Sigmoid colon (tissue), 7 donors: Measurements from ENCODE around the gene KCTD19. TPM values are rescaled to one million over a fixed set of nuclear protein-coding genes. Genes with fewer than 3 reads are reported as not detected.
A peak's percentile ranks its signal among the peaks of the same experiment; 100 is the strongest.

Experiments used
- DNase-seq: peaks from one replicate; pipeline ENCODE4 v3.0.0-alpha.2; 2019
- H3K27ac ChIP-seq, 4 donors: fragments of 200-600 bp; sonication (generic); one replicate each; pipeline ENCODE4 v1.5.1; 2016 to 2019; ENCODE audit warnings: mild to moderate bottlenecking in 1 of 4
- H3K27me3 ChIP-seq, 3 donors: fragments of 200-600 bp; sonication (generic); one replicate each; pipeline ENCODE4 v1.5.1; 2019; ENCODE audit warnings: mild to moderate bottlenecking in 1 of 3
- H3K36me3 ChIP-seq, 4 donors: fragments of 200-600 bp; sonication (generic); one replicate each; pipeline ENCODE4 v1.5.1; 2016 to 2019
- H3K4me1 ChIP-seq, 4 donors: fragments of 200-600 bp; sonication (generic); one replicate each; pipeline ENCODE4 v1.5.1; 2017 to 2019
- H3K4me3 ChIP-seq, 4 donors: fragments of 200-600 bp; sonication (generic); one replicate each; pipeline ENCODE4 v1.5.1; 2017 to 2019; ENCODE audit warnings: mild to moderate bottlenecking in 2 of 4, moderate library complexity in 1 of 4
- H3K9me3 ChIP-seq, 4 donors: fragments of 200-600 bp in 3 of 4; sonication (generic) in 3 of 4; one replicate each; pipeline versions ENCODE4 v1.5.1 to v1.6.1; 2013 to 2019
- EP300 ChIP-seq, 4 donors: sonication (generic); formaldehyde crosslinking; IDR thresholded peaks; one replicate each; pipeline ENCODE4 v1.6.1; 2017; ENCODE audit warnings: antibody characterized with exemption in 4 of 4
- POLR2A ChIP-seq, 2 donors: fragments of 450-650 bp; IDR thresholded peaks; one replicate each; pipeline ENCODE4 v1.6.1; 2016; ENCODE audit warnings: antibody characterized with exemption in 2 of 2, mild to moderate bottlenecking in 2 of 2, moderate library complexity in 2 of 2
- POLR2AphosphoS5 ChIP-seq, 4 donors: sonication (generic); formaldehyde crosslinking; IDR thresholded peaks; one replicate each; pipeline ENCODE4 v1.6.1; 2017; ENCODE audit warnings: antibody characterized with exemption in 4 of 4
- WGBS, 2 donors: extraction: QIAGEN DNeasy Blood & Tissue Kit; methylation state at CpG; one replicate each; pipeline ENCODE4 v1.1.7; 2013; 5-methylcytosine and 5-hydroxymethylcytosine counted together
- intact Hi-C: fragments of 100-400 bp; cut with DNase I; formaldehyde crosslinking; loops from one replicate; pipeline ENCODE4 v1.15.1; 2023
- polyA plus RNA-seq, 3 donors: library from polyadenylated mRNA; stranded (reverse); fragments of 200-250 nt; gene quantifications; one replicate each; pipeline ENCODE4 v1.2.3, GENCODE V29; 2013
- total RNA-seq, 4 donors: library from RNA; depleted of rRNA; stranded (reverse); fragments of >200 nt; gene quantifications; one replicate each; pipeline ENCODE4 v1.1.0, GENCODE V29; 2016
- TF ChIP-seq, protein P1 (sequence below), 4 experiments: fragments of 450-650 bp in 3 of 4; fragments of 200-600 bp in 1 of 4; IDR thresholded peaks; one replicate each; pipeline ENCODE4 v1.5.1; 2016 to 2019; ENCODE audit warnings: antibody characterized with exemption in 4 of 4, mild to moderate bottlenecking in 3 of 4, moderate library complexity in 2 of 4
- donor health status: healthy with polysubstance abuse.
- donor health status: Bipolar disorder and iron deficiency.
- donor health status: healthy.

KCTD19 gene
- total and polyA plus RNA-seq, 7 donors: under 0.01 to 0.04 TPM; not detected in 5

DNA sequence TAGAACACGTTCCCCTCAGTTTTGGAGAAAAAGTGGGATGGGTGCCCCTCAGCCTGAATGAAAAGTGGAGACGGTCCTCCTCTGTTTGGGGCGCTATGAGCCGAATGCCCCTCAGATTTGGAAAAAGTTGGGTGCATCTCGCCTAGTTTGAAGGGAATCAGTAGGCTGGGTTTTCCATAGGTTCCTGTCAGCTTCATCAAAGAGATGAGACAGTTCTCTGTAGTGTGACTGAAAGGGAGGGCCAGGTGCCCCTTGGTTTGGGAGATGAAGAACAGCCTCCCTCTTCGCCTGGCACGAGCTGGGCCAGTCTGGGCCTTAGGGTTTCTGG, 78.5 kb downstream of the KCTD19 start:
- 6 to 7% methylated on average over 7 of the region's 7 CpGs for WGBS, 2 donors
- Histone ChIP-seq H3K9me3 (no peaks in the 10 kb centered on the region), H3K4me3 (peak overlapping the region; percentile 26 to 87 (median 72)), H3K27ac (peak overlapping the region in 2 of 4 donors; percentile 80 to 82), H3K4me1 (peaks cover 0 to 54% (median 41%) of the 10 kb centered on the region in 4 donors), H3K27me3 (peaks cover 7 to 49% (median 29%) of the 10 kb centered on the region in 3 donors), H3K36me3 (no peaks in the 10 kb centered on the region)
- TF ChIP-seq POLR2A (IDR thresholded peaks at IDR 0.05): no peak
- TF ChIP-seq, protein P1, sequence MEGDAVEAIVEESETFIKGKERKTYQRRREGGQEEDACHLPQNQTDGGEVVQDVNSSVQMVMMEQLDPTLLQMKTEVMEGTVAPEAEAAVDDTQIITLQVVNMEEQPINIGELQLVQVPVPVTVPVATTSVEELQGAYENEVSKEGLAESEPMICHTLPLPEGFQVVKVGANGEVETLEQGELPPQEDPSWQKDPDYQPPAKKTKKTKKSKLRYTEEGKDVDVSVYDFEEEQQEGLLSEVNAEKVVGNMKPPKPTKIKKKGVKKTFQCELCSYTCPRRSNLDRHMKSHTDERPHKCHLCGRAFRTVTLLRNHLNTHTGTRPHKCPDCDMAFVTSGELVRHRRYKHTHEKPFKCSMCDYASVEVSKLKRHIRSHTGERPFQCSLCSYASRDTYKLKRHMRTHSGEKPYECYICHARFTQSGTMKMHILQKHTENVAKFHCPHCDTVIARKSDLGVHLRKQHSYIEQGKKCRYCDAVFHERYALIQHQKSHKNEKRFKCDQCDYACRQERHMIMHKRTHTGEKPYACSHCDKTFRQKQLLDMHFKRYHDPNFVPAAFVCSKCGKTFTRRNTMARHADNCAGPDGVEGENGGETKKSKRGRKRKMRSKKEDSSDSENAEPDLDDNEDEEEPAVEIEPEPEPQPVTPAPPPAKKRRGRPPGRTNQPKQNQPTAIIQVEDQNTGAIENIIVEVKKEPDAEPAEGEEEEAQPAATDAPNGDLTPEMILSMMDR (IDR thresholded peaks at IDR 0.05): no peak
- no peak for TF ChIP-seq EP300 (IDR thresholded peaks at IDR 0.05)
- no peak for TF ChIP-seq POLR2AphosphoS5 (IDR thresholded peaks at IDR 0.05)
- DNase-seq: no peak
- intact Hi-C loops: loop anchor here (5.0 kb wide), 1 partner anchor 149 kb away; no protein-coding TSS in a partner anchor

DNA sequence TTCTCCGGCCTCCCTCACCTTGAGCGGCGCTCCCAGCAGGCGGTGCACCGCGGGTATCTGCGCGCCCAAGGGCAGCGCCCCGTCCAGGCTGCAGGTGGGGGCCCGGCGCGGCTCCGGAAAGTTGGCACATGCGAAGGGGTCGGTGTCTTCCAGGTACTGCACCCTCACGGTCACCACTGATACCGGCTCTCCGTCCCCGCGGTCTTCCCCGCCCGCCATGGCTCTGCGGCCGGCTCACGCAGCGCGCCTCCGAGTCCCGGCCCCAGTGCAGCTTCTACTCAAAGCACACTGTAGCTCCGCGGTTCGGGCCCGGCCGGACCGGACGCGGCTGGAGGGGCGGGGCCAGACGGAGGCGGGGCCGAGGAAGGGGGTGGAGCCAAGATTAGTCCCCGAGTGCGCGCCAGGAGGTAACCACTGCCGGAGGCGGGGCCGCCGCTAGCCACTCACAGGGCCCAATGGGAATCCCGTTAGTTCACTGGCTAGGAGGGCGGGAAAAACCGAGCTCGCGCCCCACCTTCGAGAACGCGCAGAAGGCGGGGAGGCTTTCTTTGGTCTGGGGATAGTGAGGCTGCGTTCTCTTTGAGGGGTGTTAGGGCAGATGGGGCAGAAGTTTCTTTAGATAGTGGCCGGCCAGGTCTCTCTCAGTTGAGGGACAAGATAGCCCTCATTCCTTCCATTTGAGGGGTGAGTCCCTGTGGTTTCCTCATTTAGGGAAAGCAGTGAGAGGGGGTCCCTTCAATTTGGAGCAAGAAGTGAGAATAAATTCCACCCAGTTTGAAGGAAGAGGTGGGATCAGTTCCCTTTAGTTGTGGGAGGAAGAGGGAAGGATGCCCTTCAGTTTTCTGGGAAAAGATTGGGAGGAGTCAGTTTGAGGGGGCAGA, 79.1 kb downstream of the KCTD19 start, which contains the start of gene FHOD1:
FHOD1 (minus strand) TSS at position 290 of the 881 bp plus-strand sequence; CDS start at position 219, 71 bp downstream.
- TF ChIP-seq POLR2A (IDR thresholded peaks at IDR 0.05) (peak; percentile 62 to 73), EP300 (IDR thresholded peaks at IDR 0.05) (no peak), POLR2AphosphoS5 (IDR thresholded peaks at IDR 0.05) (peak; percentile 75 to 94 (median 88))
- TF ChIP-seq, protein P1 (IDR thresholded peaks at IDR 0.05): no peak
- Histone ChIP-seq H3K9me3 (no peaks in the 10 kb centered on the region), H3K4me1 (peaks cover 0 to 55% (median 42%) of the 10 kb centered on the region in 4 donors), H3K4me3 (peak within 1 kb of the TSS; percentile 44 to 87 (median 72)), H3K27me3 (peaks cover 7 to 43% (median 23%) of the 10 kb centered on the region in 3 donors), H3K36me3 (no peaks in the 10 kb centered on the region), H3K27ac (peak within 1 kb of the TSS; percentile 80 to 89 (median 83))
- peak; percentile 99 for DNase-seq
- intact Hi-C loops: loop anchor here (1.0 to 5.0 kb wide), 2 partner anchors 20 to 150 kb away; partner anchors contain the start of gene TMEM208
- 0% methylated on average over 60 of the region's 60 CpGs for WGBS, 2 donors

DNA sequence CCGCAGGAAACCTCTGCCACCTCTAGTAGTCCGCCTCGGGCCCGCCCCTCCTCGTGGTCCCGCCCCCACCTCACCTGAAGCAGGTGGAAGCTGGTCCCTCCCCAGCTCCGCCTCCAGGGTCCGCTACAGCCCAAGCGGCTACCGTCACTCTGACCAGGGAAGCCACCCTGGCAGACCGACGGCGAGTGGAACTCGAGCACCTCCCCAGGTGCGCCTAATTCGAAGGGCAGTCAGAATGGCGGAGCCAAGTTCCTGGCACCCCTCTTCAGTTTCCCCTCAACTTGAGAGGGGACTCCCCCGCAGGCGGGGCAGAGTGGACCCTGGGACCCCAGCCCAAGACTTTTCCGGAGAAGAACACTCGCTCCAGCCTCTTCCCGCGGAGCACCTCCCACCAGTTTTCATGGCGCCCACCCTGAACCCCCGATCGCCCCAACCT, 79.8 kb downstream of the KCTD19 start:
- Histone ChIP-seq H3K4me3 (peak overlapping the region; percentile 44 to 87 (median 72)), H3K4me1 (peaks cover 0 to 61% (median 45%) of the 10 kb centered on the region in 4 donors), H3K27ac (peak overlapping the region; percentile 80 to 89 (median 83)), H3K27me3 (peaks cover 7 to 36% (median 19%) of the 10 kb centered on the region in 3 donors), H3K9me3 (no peaks in the 10 kb centered on the region), H3K36me3 (no peaks in the 10 kb centered on the region)
- TF ChIP-seq, protein P1 (IDR thresholded peaks at IDR 0.05): no peak
- peak in 1 of 4 donors; percentile 40 for TF ChIP-seq POLR2AphosphoS5 (IDR thresholded peaks at IDR 0.05)
- TF ChIP-seq POLR2A (IDR thresholded peaks at IDR 0.05): peak in 1 of 2 donors; percentile 45
- intact Hi-C loops: loop anchor here (1.0 to 5.0 kb wide), 2 partner anchors 19 to 151 kb away; partner anchors contain the start of gene TMEM208
- DNase-seq: no peak
- 0 to 1% methylated on average over 26 of the region's 26 CpGs for WGBS, 2 donors

DNA sequence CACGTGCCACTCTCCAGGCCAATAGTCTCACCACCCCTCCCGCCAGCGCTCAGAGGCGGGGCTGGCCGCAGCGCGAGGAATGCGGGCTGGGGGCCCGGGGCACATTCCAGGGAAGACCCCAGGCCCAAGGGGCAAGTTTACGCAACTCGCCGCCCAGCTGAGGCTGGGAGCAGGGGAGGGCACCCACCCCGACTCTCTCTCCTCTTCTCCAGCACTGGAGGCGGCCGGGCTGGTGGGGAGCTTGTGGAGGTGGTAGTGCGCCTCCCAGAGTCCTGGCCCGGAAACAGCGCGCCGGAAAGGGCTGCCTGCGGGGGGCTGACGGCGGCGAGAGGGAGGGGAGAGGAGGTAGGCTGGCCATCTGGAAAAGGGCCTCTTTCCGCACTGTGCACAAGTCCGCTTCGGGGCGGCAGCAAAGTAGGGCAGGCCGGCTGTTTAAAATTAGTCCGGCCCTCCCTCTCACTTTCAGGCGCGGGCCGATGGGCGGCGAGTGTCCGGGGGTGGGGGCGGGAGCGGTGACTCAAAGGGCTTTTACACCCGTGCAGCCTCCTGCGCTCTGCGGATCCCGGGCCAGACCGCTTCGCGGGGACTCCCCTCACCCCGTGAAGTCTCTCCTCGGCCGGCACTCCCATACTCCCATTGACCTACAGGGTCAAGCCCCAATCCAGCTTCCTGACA, 80.3 kb downstream of the KCTD19 start:
- DNase-seq: peak; percentile 89
- no peaks in the 10 kb centered on the region for H3K36me3 ChIP-seq
- H3K4me1 ChIP-seq: peaks cover 0 to 67% (median 50%) of the 10 kb centered on the region in 4 donors
- peaks cover 7 to 31% (median 13%) of the 10 kb centered on the region in 3 donors for H3K27me3 ChIP-seq
- TF ChIP-seq EP300 (IDR thresholded peaks at IDR 0.05) (no peak), POLR2A (IDR thresholded peaks at IDR 0.05) (peak in 1 of 2 donors; percentile 13), POLR2AphosphoS5 (IDR thresholded peaks at IDR 0.05) (peak in 3 of 4 donors; percentile 31 to 52 (median 45))
- TF ChIP-seq, protein P1 (IDR thresholded peaks at IDR 0.05): peak in 3 of 4 experiments; percentile 8 to 30 (median 24)
- no peaks in the 10 kb centered on the region for H3K9me3 ChIP-seq
- H3K4me3 ChIP-seq: peak overlapping the region; percentile 44 to 87 (median 72)
- intact Hi-C loops: loop anchor here (5.0 kb wide), 1 partner anchor 151 kb away; no protein-coding TSS in a partner anchor
- peak overlapping the region; percentile 80 to 89 (median 83) for H3K27ac ChIP-seq
- WGBS, 2 donors: 1 to 2% methylated on average over 48 of the region's 48 CpGs
